Effector memory CD8-positive, alpha-beta T cell (primary cell): ENCODE measurements around the gene NR6A1.

Experiments used
- ATAC-seq: fragments of 150-1000 bp; cut with Tn5 transposase; replicated peaks from 2 replicates; pipeline ENCODE4 v1.10.0; 2021; ENCODE audit warnings: mild to moderate bottlenecking, moderate library complexity
- DNase-seq, 3 experiments: peaks; one replicate each; pipeline ENCODE4 v3.0.0; 2021
- H3K27ac Mint-ChIP-seq, 2 donors: one replicate each; pipeline ENCODE4 v1.8.0; 2022; ENCODE audit warnings: mild to moderate bottlenecking in 2 of 2, mixed read lengths in 2 of 2, moderate library complexity in 2 of 2
- H3K27me3 Mint-ChIP-seq, 2 donors: one replicate each; pipeline ENCODE4 v1.8.0; 2022; ENCODE audit warnings: mixed read lengths in 2 of 2
- H3K36me3 Mint-ChIP-seq: one replicate; pipeline ENCODE4 v1.8.0; 2022; ENCODE audit warnings: mild to moderate bottlenecking, moderate library complexity, mixed read lengths; ENCODE audit not compliant: insufficient read depth
- H3K4me1 Mint-ChIP-seq, 2 donors: one replicate each; pipeline ENCODE4 v1.8.0; 2022; ENCODE audit warnings: low read depth in 2 of 2, mixed read lengths in 2 of 2
- H3K4me3 Mint-ChIP-seq, 2 donors: one replicate each; pipeline ENCODE4 v1.8.0; 2022; ENCODE audit warnings: mild to moderate bottlenecking in 2 of 2, mixed read lengths in 2 of 2, moderate library complexity in 2 of 2
- H3K9me3 Mint-ChIP-seq, 2 donors: one replicate each; pipeline ENCODE4 v1.8.0; 2022; ENCODE audit warnings: mixed read lengths in 2 of 2

Gene NR6A1

DNA sequence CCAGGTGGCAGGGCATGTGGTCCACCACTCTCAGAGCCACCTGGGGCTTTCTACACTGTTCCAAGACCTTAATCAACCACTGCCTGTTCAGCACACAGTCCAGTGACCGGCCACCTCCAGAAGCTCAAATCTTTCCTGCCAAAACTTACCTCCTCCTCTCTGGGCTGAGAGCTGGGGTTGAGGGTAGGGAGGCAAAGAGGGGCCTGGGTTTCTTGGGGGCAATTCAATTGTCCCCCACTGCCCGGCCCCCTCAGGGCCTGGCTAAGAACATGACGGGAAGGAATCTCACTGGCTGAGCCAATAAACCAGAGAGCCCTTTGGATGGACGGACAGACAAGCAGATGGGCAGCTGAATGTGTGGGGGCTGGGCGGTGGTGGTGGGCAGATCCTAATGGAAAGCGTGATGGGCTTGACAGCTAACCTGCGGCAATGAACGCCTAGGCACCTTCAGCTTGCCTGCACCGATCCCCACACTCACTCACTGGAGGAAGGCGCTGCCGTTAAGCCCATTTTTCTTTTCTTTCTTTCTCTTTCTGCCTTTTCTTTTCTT, 269.3 kb downstream of the NR6A1 start:
- ATAC-seq: no peak
- Mint-ChIP-seq H3K36me3 (peaks cover 2% of the 10 kb centered on the region), H3K9me3 (no peaks in the 10 kb centered on the region), H3K27ac (no peak overlapping the region), H3K4me1 (peaks cover 7 to 11% of the 10 kb centered on the region in 2 donors), H3K4me3 (no peak overlapping the region), H3K27me3 (peaks cover 51 to 68% of the 10 kb centered on the region in 2 donors)
- no peak for DNase-seq

DNA sequence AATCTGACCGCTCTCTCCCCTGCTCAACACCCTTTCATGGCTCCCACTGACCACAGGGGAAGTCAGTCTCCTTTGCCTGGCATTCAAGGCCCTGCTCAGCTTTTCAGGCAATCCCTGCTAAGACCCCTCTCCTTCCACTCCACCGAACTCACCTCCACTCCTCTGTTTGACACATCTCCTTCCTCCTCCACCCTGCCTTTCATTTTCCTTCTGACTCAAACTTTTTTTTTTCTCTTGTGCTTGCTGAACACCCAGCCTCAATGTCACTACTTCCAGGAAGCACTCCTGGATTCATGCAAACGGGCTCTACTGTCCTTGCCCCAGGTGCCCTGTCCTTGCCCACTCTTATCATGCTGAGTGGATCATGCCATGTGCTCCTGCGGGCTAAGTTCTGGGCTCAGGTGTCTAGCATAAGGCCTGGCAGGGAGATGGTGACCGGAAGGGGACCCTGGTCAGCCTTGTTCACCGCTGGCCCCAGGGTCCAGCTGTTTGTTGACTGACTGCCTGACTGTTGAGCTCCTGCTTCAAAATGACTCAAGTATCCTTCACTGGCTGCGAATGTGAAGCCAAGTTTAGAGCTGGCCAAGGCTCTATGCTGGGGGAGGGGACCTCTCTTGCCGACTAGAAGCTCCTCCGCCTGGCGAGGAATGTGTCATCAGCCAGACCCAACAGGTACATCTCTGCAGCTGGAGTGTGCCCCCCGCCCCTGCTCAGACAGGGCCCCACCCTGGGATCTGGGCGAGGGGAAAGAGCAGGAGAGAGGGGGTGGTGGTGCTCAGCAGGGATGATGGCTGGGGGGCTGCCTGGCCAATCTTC, 270.1 kb downstream of the NR6A1 start:
- Mint-ChIP-seq H3K27me3 (peaks cover 42 to 64% of the 10 kb centered on the region in 2 donors), H3K36me3 (peaks cover 2% of the 10 kb centered on the region), H3K27ac (no peak overlapping the region), H3K4me1 (peaks cover 8 to 14% of the 10 kb centered on the region in 2 donors), H3K4me3 (no peak overlapping the region), H3K9me3 (no peaks in the 10 kb centered on the region)
- DNase-seq: no peak
- no peak for ATAC-seq

DNA sequence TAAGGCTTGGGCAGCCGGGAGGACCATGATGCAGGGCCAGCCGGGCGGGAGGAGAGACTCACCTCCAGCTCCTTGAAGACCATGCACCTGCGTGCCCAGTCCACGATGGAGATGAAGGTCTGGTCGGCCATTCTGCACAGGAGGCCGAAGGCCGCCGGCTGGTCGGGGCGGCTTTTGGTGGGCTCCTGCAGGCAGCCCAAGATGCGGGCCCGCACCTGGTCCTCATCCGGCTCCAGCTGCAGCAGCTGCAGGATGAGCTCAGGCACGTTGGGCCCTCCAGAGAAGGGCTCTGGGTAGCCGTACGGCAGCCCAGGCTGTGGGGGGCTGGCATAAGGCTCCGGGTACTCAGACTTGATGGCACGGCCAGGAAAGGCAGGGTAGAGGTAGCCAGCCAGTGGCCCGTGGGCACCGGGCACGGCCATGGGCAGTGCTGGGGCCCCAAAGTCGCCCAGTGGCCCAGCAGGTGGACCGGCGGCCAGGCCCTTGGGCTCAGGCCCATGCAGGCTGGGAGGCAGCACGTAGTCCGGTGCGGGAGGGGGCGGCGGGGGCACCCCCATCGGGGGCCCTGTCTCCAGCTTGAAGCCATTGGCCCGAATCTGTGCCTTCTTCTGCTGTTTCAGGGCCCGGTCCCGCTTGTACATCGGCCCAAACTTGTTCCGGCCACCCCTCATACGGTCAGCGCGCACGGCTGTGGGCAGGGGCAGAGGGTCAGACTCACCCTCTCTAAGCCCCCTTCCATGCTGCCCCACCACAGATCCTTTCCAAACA, 270.9 kb downstream of the NR6A1 start:
- Mint-ChIP-seq H3K27ac (no peak overlapping the region), H3K27me3 (peaks cover 37 to 64% of the 10 kb centered on the region in 2 donors), H3K9me3 (no peaks in the 10 kb centered on the region), H3K4me3 (no peak overlapping the region), H3K36me3 (peaks cover 5% of the 10 kb centered on the region), H3K4me1 (peaks cover 12 to 14% of the 10 kb centered on the region in 2 donors)
- ATAC-seq: no peak
- no peak for DNase-seq

DNA sequence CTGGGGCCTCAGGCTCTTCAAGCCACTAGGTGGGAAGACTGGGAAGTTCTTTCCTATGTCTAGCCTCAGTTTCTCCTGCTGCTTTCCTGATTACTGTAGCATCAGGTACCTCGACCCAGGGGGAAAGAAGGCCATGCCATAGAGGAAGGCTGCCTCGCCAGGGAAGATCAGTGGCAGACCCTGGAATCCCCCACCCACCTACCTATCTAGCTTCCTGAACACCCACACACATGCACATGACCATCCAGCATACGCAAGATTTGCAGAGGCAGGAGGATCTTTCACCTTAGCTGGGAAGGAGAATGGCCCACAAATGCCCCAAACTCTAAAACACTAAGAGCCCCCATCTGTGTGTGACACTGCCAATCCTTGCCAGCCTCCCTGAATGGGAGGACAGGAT, 271.9 kb downstream of the NR6A1 start:
- H3K36me3 Mint-ChIP-seq: peaks cover 5% of the 10 kb centered on the region
- H3K9me3 Mint-ChIP-seq: no peaks in the 10 kb centered on the region
- H3K27ac Mint-ChIP-seq: no peak overlapping the region
- DNase-seq (no peak), ATAC-seq (no peak)
- no peak overlapping the region for H3K4me3 Mint-ChIP-seq
- H3K27me3 Mint-ChIP-seq: peaks cover 34 to 66% of the 10 kb centered on the region in 2 donors
- peaks cover 12 to 15% of the 10 kb centered on the region in 2 donors for H3K4me1 Mint-ChIP-seq

DNA sequence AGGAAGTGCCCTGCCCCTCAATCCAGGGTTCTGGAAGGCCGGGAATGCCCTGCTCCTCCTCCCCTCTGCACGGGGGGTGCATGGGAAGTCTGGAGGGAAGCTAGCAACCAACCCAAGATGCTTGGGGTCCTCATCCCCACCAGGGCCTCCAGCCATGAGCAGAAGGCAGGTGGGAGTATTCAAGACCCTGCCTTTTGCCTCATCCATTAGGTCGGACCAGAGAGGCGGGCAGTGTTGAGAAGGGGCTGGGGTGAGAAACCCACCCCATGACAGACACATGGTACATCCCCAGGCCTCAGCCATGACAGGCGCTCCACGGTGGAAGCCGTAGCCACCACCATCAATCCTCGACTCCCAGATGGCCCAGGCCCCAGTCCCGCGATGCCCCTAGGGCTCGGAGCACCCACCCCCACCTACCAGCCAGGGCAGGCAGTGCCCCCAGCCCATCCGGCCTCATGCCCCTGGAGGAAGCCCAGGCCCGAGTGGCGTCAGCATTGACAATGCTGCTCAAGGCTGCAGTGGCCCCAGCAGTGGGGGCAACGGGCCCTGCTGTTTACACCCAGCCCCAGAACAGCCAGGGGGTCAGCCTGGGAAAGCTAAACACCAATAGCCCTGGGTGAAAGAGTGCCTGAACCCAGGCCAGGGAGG, 272.5 kb downstream of the NR6A1 start:
- ATAC-seq (no peak), DNase-seq (no peak)
- H3K4me1 Mint-ChIP-seq: peaks cover 6 to 11% of the 10 kb centered on the region in 2 donors
- no peak overlapping the region for H3K27ac Mint-ChIP-seq
- no peaks in the 10 kb centered on the region for H3K9me3 Mint-ChIP-seq
- no peak overlapping the region for H3K4me3 Mint-ChIP-seq
- peaks cover 28 to 64% of the 10 kb centered on the region in 2 donors for H3K27me3 Mint-ChIP-seq
- peaks cover 5% of the 10 kb centered on the region for H3K36me3 Mint-ChIP-seq

DNA sequence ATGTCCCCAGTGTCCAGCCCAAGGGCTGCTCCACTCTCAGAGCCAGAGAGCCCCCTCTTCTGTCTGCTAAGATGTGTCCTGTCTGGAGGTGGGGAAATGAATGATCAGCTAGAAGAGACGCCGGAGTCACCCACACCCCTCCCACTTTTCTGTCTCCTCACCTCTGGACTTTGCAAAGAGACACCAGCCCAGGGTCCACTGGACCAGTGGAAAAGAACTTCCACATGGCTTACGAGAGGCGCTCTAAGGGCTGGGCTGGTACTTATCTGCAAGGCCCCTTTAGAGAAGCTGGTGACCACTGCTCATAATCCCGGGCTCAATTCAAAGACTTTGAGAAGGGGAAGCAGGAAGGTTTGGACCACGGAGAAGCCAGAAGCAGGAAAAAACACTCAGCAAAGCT, 273.1 kb downstream of the NR6A1 start:
- Mint-ChIP-seq H3K36me3 (peaks cover 5% of the 10 kb centered on the region), H3K9me3 (no peaks in the 10 kb centered on the region), H3K27me3 (peaks cover 27 to 61% of the 10 kb centered on the region in 2 donors), H3K4me1 (peaks cover 5 to 11% of the 10 kb centered on the region in 2 donors), H3K27ac (no peak overlapping the region), H3K4me3 (no peak overlapping the region)
- DNase-seq (no peak), ATAC-seq (no peak)

- Mint-ChIP-seq H3K36me3 (peaks cover 5% of the 10 kb centered on the region), H3K27ac (no peak overlapping the region), H3K27me3 (peaks cover 29 to 64% of the 10 kb centered on the region in 2 donors), H3K4me1 (peaks cover 5 to 11% of the 10 kb centered on the region in 2 donors), H3K9me3 (no peaks in the 10 kb centered on the region), H3K4me3 (no peak overlapping the region)
- DNase-seq (no peak), ATAC-seq (no peak)
Observed at GRCh38 chr9:124497441-124497840, 273.7 kb downstream of the NR6A1 start.

GRCh38 chr9:124496463-124496862, 274.6 kb downstream of the NR6A1 start:
- peaks cover 31 to 64% of the 10 kb centered on the region in 2 donors for H3K27me3 Mint-ChIP-seq
- H3K4me1 Mint-ChIP-seq: peaks cover 5 to 11% of the 10 kb centered on the region in 2 donors
- ATAC-seq: no peak
- DNase-seq: no peak
- no peaks in the 10 kb centered on the region for H3K9me3 Mint-ChIP-seq
- H3K36me3 Mint-ChIP-seq: peaks cover 5% of the 10 kb centered on the region
- peak overlapping the region in 1 of 2 donors; percentile 55 for H3K27ac Mint-ChIP-seq
- no peak overlapping the region for H3K4me3 Mint-ChIP-seq

GRCh38 chr9:124496075-124496449, 275.0 kb downstream of the NR6A1 start:
- no peak for DNase-seq
- Mint-ChIP-seq H3K4me3 (no peak overlapping the region), H3K27me3 (peaks cover 27 to 64% of the 10 kb centered on the region in 2 donors), H3K36me3 (peaks cover 5% of the 10 kb centered on the region), H3K9me3 (no peaks in the 10 kb centered on the region), H3K4me1 (peaks cover 5 to 11% of the 10 kb centered on the region in 2 donors), H3K27ac (peak overlapping the region in 1 of 2 donors; percentile 55)
- no peak for ATAC-seq

DNA sequence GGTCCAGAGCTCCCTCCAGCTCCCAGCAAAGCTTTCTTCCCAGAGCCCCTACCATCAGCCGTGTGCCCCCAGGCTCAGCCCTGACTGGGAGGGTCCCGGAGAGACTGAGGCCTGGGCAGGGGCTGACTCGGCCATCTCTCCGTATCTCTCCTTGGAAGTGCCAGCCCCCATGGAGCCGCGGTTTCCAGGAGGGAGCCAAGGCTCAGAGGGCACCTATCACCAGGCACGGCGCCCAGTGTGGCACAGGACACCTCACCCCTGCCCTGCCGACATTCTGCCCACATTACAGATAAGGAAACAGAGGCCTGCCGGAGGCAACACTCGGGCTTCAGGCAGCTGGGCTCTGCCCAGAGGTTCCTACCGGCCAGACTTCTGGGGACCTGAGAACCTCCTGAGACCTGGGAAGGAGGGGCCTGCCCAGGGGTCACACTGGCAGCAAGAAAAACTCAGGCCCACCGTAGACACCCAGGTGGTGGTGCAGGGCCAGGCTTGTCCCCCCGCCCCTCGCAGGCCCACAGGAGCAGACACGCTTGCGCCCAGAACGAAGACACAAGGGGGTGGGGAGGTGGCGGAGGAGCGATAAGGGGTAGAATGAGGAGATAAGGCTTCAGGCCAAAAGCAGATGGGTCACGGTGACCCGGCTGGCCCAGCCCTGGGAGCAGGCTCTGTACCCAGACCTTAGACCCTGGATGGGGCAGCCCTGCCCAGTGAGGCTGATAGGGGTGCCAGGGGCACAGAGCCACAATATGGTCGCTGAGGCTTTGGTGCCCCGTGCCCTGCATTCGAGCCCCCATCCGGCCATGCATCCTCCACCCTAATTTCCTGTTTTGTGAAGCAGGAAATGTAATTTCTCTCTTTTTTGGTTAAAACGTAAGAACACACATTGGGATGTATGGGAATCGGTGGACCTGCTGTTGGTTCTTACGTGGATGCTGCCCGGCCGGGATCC, 275.7 kb downstream of the NR6A1 start:
- ATAC-seq (no peak), DNase-seq (no peak)
- H3K9me3 Mint-ChIP-seq: no peaks in the 10 kb centered on the region
- H3K4me1 Mint-ChIP-seq: peaks cover 5 to 11% of the 10 kb centered on the region in 2 donors
- H3K36me3 Mint-ChIP-seq: peaks cover 5% of the 10 kb centered on the region
- no peak overlapping the region for H3K4me3 Mint-ChIP-seq
- peaks cover 25 to 61% of the 10 kb centered on the region in 2 donors for H3K27me3 Mint-ChIP-seq
- H3K27ac Mint-ChIP-seq: peak overlapping the region in 1 of 2 donors; percentile 55

- no peak overlapping the region for H3K4me3 Mint-ChIP-seq
- peaks cover 5% of the 10 kb centered on the region for H3K36me3 Mint-ChIP-seq
- H3K4me1 Mint-ChIP-seq: peaks cover 5 to 11% of the 10 kb centered on the region in 2 donors
- H3K27me3 Mint-ChIP-seq: peaks cover 26 to 57% of the 10 kb centered on the region in 2 donors
- peak overlapping the region in 1 of 2 donors; percentile 19 for H3K27ac Mint-ChIP-seq
- DNase-seq: no peak
- no peak for ATAC-seq
- no peaks in the 10 kb centered on the region for H3K9me3 Mint-ChIP-seq
Observed at GRCh38 chr9:124493794-124494479, 277.2 kb downstream of the NR6A1 start.

- H3K27me3 Mint-ChIP-seq: peaks cover 29 to 62% of the 10 kb centered on the region in 2 donors
- no peaks in the 10 kb centered on the region for H3K9me3 Mint-ChIP-seq
- no peak for DNase-seq
- H3K36me3 Mint-ChIP-seq: peaks cover 5% of the 10 kb centered on the region
- peaks cover 5 to 11% of the 10 kb centered on the region in 2 donors for H3K4me1 Mint-ChIP-seq
- H3K27ac Mint-ChIP-seq: no peak overlapping the region
- no peak for ATAC-seq
- no peak overlapping the region for H3K4me3 Mint-ChIP-seq
Observed at GRCh38 chr9:124493218-124493617, 277.9 kb downstream of the NR6A1 start.
